NCI-H345 (cell line): ENCODE measurements around the gene ADGRD1.
A peak's percentile ranks its signal among the peaks of the same experiment; 100 is the strongest.
"Not testable (repeated sequence)": the region's sequence is repeated elsewhere in the genome, so short reads cannot be mapped to it uniquely, and the experiment has no call there.

Source experiments
- DNase-seq: peaks from one replicate; lab custom pipeline; 2025; lab: John Stamatoyannopoulos, UW

ADGRD1 gene

GRCh38 chr12:130987151-130987931 lies 33.6 kb downstream of the ADGRD1 start:
- DNase-seq = no peak

- no peak for DNase-seq
Measured at GRCh38 chr12:130988261-130988660, 34.6 kb downstream of the ADGRD1 start.

GRCh38 chr12:130988751-130989150 lies 35.0 kb downstream of the ADGRD1 start:
- no peak for DNase-seq

- no peak for DNase-seq
Measured at GRCh38 chr12:130989391-130989790, 35.7 kb downstream of the ADGRD1 start.

GRCh38 chr12:130990034-130990433 lies 36.3 kb downstream of the ADGRD1 start:
- no peak for DNase-seq

- peak; percentile 32 for DNase-seq
Measured at GRCh38 chr12:130992448-130992847, 38.7 kb downstream of the ADGRD1 start.

- no peak for DNase-seq
Measured at GRCh38 chr12:130992979-130993538, 39.4 kb downstream of the ADGRD1 start.

GRCh38 chr12:130993759-130994670 lies 40.3 kb downstream of the ADGRD1 start:
- DNase-seq = no peak

GRCh38 chr12:130994821-130995375 lies 41.2 kb downstream of the ADGRD1 start:
- DNase-seq = no peak

- not testable (repeated sequence) for DNase-seq
Measured at GRCh38 chr12:130995386-130995969, 41.8 kb downstream of the ADGRD1 start.

- DNase-seq = no peak
Measured at GRCh38 chr12:130998136-130998535, 44.4 kb downstream of the ADGRD1 start.

GRCh38 chr12:131000000-131000486 lies 46.3 kb downstream of the ADGRD1 start:
- DNase-seq = no peak

GRCh38 chr12:131001493-131001892 lies 47.8 kb downstream of the ADGRD1 start:
- DNase-seq = no peak

GRCh38 chr12:131002216-131002631 lies 48.5 kb downstream of the ADGRD1 start:
- no peak for DNase-seq

- no peak for DNase-seq
Measured at GRCh38 chr12:131003036-131003715, 49.5 kb downstream of the ADGRD1 start.

- DNase-seq = no peak
Measured at GRCh38 chr12:131003716-131004045, 50.0 kb downstream of the ADGRD1 start.

GRCh38 chr12:131004166-131004565 lies 50.5 kb downstream of the ADGRD1 start:
- DNase-seq = no peak

GRCh38 chr12:131005161-131006035 lies 51.7 kb downstream of the ADGRD1 start:
- DNase-seq = no peak

- DNase-seq = no peak
Measured at GRCh38 chr12:131006036-131006735, 52.5 kb downstream of the ADGRD1 start.
